PC-9 (cell line): ENCODE results near the gene LYRM9.

Source experiments
- CTCF ChIP-seq: fragments of 200-600 bp; sonication (generic); conservative IDR thresholded peaks from 2 replicates; pipeline ENCODE4 v1.6.1; 2017; ENCODE audit warnings: mixed run types, antibody characterized with exemption, mild to moderate bottlenecking, moderate library complexity
- EZH2 ChIP-seq: fragments of 200-600 bp; sonication (generic); IDR thresholded peaks from 2 replicates; pipeline ENCODE4 v1.8.0; 2017; ENCODE audit warnings: antibody characterized with exemption, low read depth

GRCh38 chr17:27927781-27928180 is 34.6 kb upstream of the LYRM9 start:
- TF ChIP-seq CTCF, result no peak
- TF ChIP-seq EZH2, result no peak
